ENCODE results near the gene ZDHHC21. TPM values are rescaled to one million over a fixed set of nuclear protein-coding genes. Genes with fewer than 3 reads are reported as not detected.
A peak's percentile ranks its signal among the peaks of the same experiment; 100 is the strongest.
"Not testable (repeated sequence)": the region's sequence is repeated elsewhere in the genome, so short reads cannot be mapped to it uniquely, and the experiment has no call there.

The ZDHHC21 gene
- total and polyA plus RNA-seq, 12 donors = 3.8 to 18.8 (median 9.4) TPM

DNA sequence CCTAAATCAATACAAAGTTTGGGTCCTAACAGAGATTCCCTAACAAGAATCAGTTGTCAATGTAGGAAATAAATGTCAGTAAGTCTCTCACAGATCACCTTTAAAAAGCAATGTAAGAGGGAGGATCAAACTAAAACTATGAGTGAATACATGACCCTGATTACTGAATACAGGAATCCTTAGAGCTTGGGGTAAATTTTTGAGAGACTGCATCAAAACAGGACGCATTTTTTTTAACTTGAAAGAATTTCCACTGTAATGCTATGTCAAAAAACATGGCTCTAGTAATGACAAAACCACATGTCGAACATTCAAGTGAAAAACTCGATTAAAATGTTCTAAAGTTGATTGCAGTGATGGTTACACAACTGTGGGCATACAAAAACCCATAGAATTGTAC is 21.9 kb downstream of the ZDHHC21 start:
- Histone ChIP-seq H3K27ac (no peak overlapping the region), H3K27me3 (no peaks in the 10 kb centered on the region), H3K4me3 (no peak overlapping the region), H3K4me1 (replicated peaks in 1 of 2) (no peaks in the 10 kb centered on the region), H3K36me3 (replicated peaks in 1 of 2) (peaks cover 0 to 8% of the 10 kb centered on the region in 2 donors), H3K9me3 (replicated peaks in 1 of 3) (peaks cover 0 to under 1% (median 0%) of the 10 kb centered on the region in 3 donors)
- TF ChIP-seq POLR2A (IDR thresholded peaks at IDR 0.05) = no peak
- TF ChIP-seq, protein P1, sequence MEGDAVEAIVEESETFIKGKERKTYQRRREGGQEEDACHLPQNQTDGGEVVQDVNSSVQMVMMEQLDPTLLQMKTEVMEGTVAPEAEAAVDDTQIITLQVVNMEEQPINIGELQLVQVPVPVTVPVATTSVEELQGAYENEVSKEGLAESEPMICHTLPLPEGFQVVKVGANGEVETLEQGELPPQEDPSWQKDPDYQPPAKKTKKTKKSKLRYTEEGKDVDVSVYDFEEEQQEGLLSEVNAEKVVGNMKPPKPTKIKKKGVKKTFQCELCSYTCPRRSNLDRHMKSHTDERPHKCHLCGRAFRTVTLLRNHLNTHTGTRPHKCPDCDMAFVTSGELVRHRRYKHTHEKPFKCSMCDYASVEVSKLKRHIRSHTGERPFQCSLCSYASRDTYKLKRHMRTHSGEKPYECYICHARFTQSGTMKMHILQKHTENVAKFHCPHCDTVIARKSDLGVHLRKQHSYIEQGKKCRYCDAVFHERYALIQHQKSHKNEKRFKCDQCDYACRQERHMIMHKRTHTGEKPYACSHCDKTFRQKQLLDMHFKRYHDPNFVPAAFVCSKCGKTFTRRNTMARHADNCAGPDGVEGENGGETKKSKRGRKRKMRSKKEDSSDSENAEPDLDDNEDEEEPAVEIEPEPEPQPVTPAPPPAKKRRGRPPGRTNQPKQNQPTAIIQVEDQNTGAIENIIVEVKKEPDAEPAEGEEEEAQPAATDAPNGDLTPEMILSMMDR (IDR thresholded peaks at IDR 0.05) = no peak
- DNase-seq = no peak
- WGBS, 4 donors = 91 to 95% (median 93%) methylated on average over 3 of the region's 3 CpGs
- intact Hi-C loops (cut with DNase I) = no loop called here

DNA sequence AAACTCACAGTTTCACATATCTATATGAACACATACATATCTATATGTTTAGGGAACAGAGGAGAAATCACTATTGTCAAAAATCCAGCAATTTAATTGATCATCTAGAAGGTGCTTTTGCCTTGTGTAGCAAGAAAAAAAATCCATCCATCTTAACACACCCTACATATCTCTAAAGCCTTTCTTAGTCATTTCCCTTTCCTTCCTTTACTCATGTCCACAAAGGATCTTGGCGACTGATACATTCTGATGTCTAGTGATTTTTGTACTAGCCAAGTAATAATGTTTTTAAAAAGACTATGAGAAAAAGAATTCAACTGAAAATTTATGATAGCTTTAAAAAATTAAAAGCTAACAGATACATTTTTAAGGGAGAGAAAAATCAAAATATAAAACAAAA is 22.5 kb downstream of the ZDHHC21 start:
- no peak overlapping the region for H3K27ac ChIP-seq
- H3K9me3 ChIP-seq (replicated peaks in 1 of 3) = no peaks in the 10 kb centered on the region
- peaks cover 0 to 8% of the 10 kb centered on the region in 2 donors for H3K36me3 ChIP-seq (replicated peaks in 1 of 2)
- 40 to 76% (median 57%) methylated on average over 1 of the region's 1 CpG for WGBS, 4 donors
- no peaks in the 10 kb centered on the region for H3K4me1 ChIP-seq (replicated peaks in 1 of 2)
- no peak overlapping the region for H3K4me3 ChIP-seq
- H3K27me3 ChIP-seq = no peaks in the 10 kb centered on the region
- intact Hi-C loops (cut with DNase I) = no loop called here
- no peak for DNase-seq
- no peak for TF ChIP-seq POLR2A (IDR thresholded peaks at IDR 0.05)
- TF ChIP-seq, protein P1 (IDR thresholded peaks at IDR 0.05) = no peak

DNA sequence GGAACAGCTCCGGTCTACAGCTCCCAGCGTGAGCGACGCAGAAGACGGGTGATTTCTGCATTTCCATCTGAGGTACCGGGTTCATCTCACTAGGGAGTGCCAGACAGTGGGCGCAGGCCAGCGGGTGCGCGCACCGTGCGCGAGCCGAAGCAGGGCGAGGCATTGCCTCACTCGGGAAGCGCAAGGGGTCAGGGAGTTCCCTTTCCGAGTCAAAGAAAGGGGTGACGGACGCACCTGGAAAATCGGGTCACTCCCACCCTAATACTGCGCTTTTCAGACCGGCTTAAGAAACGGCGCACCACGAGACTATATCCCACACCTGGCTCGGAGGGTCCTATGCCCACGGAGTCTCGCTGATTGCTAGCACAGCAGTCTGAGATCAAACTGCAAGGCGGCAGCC is 29.2 kb downstream of the ZDHHC21 start:
- WGBS, 4 donors = 92 to 100% (median 98%) methylated on average over 9 to 27 of the region's 30 CpGs
- not testable (repeated sequence) for H3K4me1 ChIP-seq (replicated peaks in 1 of 2)

DNA sequence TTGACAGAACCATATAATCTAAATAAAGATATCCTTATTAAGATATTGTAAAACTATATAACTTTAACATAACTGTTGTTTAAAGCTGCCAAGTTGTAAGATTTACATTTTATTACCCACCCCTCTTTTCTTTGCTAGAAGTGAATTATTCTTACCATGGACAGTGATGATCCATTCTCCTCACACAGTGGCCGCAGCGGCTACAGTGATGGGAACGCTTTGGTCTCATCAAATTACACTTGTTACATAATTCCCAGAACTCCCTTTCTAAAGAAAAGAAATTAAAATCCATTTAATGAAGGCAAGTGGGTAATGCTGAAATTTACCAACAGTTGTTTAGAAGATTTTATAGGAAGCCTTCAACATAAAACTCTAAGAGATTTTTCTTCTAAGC is 31.2 kb downstream of the ZDHHC21 start:
- H3K4me3 ChIP-seq = no peak overlapping the region
- no peaks in the 10 kb centered on the region for H3K4me1 ChIP-seq (replicated peaks in 1 of 2)
- H3K9me3 ChIP-seq (replicated peaks in 1 of 3) = no peaks in the 10 kb centered on the region
- no peaks in the 10 kb centered on the region for H3K27me3 ChIP-seq
- 93 to 98% (median 95%) methylated on average over 3 of the region's 3 CpGs for WGBS, 4 donors
- no peak for TF ChIP-seq POLR2A (IDR thresholded peaks at IDR 0.05)
- TF ChIP-seq, protein P1 (IDR thresholded peaks at IDR 0.05) = no peak
- intact Hi-C loops (cut with DNase I) = no loop called here
- no peak for DNase-seq
- no peaks in the 10 kb centered on the region for H3K36me3 ChIP-seq (replicated peaks in 1 of 2)
- no peak overlapping the region for H3K27ac ChIP-seq

More for the DNA sequence above, 29.2 kb downstream of the ZDHHC21 start:
- DNase-seq; H3K4me3 ChIP-seq; H3K27ac ChIP-seq; H3K36me3 ChIP-seq (replicated peaks in 1 of 2); intact Hi-C loops (cut with DNase I); H3K27me3 ChIP-seq; H3K9me3 ChIP-seq (replicated peaks in 1 of 3): not testable (repeated sequence)

DNA sequence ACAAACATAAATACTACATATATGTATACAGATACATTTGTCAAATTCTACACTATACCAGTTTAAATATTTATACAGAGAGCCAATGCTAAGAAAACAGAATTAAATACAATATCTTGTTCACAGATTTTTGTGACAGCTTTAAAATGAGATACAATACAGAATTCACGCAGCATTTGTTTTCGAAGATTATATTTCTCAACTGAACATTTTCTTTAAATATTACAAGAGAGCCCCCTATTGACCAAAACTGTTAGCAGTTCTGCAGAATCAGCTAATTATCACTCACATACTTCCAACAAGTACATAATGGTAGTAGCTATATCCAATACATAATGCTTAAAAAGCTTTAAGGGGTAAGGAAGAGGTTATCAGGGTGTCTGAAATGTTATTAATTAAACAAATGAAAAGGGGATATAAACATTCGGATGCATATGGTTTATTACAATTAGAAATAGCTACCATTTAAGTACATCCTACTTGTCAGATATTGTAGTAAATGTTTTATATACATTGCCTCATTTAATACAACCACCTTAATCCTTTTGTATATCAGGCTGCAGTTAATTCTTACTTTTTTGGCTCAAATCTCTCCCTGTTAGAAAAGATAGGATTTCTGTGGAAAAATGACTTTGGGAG is 31.7 kb downstream of the ZDHHC21 start:
- no peak overlapping the region for H3K4me3 ChIP-seq
- no peaks in the 10 kb centered on the region for H3K9me3 ChIP-seq (replicated peaks in 1 of 3)
- H3K27me3 ChIP-seq = no peaks in the 10 kb centered on the region
- DNase-seq = no peak
- no peak overlapping the region for H3K27ac ChIP-seq
- no peak for TF ChIP-seq POLR2A (IDR thresholded peaks at IDR 0.05)
- TF ChIP-seq, protein P1 (IDR thresholded peaks at IDR 0.05) = peak; percentile 26 to 63 (median 34)
- 63 to 76% (median 72%) methylated on average over 3 of the region's 3 CpGs for WGBS, 4 donors
- intact Hi-C loops (cut with DNase I) = no loop called here
- no peaks in the 10 kb centered on the region for H3K36me3 ChIP-seq (replicated peaks in 1 of 2)
- no peaks in the 10 kb centered on the region for H3K4me1 ChIP-seq (replicated peaks in 1 of 2)
